Suprapubic skin (tissue), 4 donors: ENCODE measurements around the gene SGF29.

Experiments used
- EP300 ChIP-seq: sonication (generic); formaldehyde crosslinking; IDR thresholded peaks from one replicate; pipeline ENCODE4 v1.6.1; 2017; ENCODE audit warnings: antibody characterized with exemption
- POLR2A ChIP-seq, 2 donors: fragments of 450-650 bp; IDR thresholded peaks; one replicate each; pipeline ENCODE4 v1.6.1; 2017; ENCODE audit warnings: antibody characterized with exemption in 2 of 2, mild to moderate bottlenecking in 2 of 2, moderate library complexity in 2 of 2
- POLR2AphosphoS5 ChIP-seq, 3 donors: sonication (generic); formaldehyde crosslinking; IDR thresholded peaks; one replicate each; pipeline ENCODE4 v1.6.1; 2017; ENCODE audit warnings: antibody characterized with exemption in 3 of 3
- TF ChIP-seq, protein P1 (sequence below), 2 donors: fragments of 200-600 bp in 1 of 2; fragments of 450-650 bp in 1 of 2; sonication (generic) in 1 of 2; IDR thresholded peaks; one replicate each; pipeline ENCODE4 v1.5.1; 2016 to 2019; ENCODE audit warnings: antibody characterized with exemption in 2 of 2, mild to moderate bottlenecking in 1 of 2, moderate library complexity in 1 of 2

DNA sequence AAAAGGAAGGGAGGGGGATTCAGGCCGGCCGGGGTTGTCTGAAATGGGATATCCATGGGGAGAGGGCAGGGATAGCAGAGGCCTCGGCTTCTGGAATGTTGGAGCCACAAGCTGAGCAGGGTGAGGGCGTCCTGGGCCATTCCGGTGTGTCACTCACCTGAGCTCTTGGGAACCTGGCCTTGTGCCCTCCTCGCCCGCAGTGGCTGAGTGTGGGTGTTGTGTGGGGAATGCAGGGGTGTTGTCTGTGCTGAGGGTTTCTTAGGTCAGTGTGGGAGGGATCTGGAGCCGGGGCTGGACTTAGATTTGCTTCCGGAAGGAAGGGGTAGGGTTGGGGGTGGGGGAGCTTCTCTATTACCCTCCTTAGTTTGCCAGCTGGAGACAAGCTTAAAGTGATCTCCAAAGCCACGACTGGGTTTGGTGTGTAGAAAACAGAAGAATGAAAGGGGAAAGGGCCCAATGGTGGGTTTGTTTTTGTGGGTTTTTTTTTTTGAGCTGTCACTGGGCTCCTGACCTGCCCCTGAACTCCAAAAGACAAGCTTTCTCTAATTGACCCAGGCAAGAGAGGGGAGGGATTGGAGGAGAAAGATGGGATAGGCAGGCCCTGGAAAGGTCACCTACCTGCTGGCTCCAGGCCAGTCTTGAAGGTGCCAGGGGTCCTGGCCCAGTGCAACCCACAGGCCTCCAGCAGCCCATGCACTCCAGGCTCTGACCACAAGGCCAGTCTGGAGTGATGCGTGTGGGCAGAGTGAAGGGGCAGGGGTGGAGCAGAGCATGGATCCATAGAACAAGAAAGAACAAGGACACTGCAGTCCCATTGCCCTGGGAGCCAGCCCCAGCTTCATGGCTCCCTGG is 43.3 kb downstream of the SGF29 start, which contains the start of gene SULT1A2:
- TF ChIP-seq, protein P1, sequence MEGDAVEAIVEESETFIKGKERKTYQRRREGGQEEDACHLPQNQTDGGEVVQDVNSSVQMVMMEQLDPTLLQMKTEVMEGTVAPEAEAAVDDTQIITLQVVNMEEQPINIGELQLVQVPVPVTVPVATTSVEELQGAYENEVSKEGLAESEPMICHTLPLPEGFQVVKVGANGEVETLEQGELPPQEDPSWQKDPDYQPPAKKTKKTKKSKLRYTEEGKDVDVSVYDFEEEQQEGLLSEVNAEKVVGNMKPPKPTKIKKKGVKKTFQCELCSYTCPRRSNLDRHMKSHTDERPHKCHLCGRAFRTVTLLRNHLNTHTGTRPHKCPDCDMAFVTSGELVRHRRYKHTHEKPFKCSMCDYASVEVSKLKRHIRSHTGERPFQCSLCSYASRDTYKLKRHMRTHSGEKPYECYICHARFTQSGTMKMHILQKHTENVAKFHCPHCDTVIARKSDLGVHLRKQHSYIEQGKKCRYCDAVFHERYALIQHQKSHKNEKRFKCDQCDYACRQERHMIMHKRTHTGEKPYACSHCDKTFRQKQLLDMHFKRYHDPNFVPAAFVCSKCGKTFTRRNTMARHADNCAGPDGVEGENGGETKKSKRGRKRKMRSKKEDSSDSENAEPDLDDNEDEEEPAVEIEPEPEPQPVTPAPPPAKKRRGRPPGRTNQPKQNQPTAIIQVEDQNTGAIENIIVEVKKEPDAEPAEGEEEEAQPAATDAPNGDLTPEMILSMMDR (IDR thresholded peaks at IDR 0.05) = no peak
- TF ChIP-seq POLR2A (IDR thresholded peaks at IDR 0.05) = no peak
- no peak for TF ChIP-seq POLR2AphosphoS5 (IDR thresholded peaks at IDR 0.05)
- no peak for TF ChIP-seq EP300
